ENCODE data around the gene RMC1.
A peak's percentile ranks its signal among the peaks of the same experiment; 100 is the strongest.

Gene RMC1

GRCh38 chr18:23572570-23572969, 69.3 kb downstream of the RMC1 start:
- no peak for TF ChIP-seq SPI1 (IDR thresholded peaks at IDR 0.05; ENCODE audit: borderline replicate concordance, low read depth)
- H3K4me3 ChIP-seq (replicated peaks; ENCODE audit: insufficient read depth, low read length), result no peak overlapping the region
- H3K27ac ChIP-seq (replicated peaks), result no peak overlapping the region
- DNase-seq (ENCODE audit: low read depth in 1 of 2, low spot score in 1 of 2), result no peak
- H3K27me3 ChIP-seq (ENCODE audit: insufficient read depth, poor library complexity, severe bottlenecking), result no peaks in the 10 kb centered on the region

DNA sequence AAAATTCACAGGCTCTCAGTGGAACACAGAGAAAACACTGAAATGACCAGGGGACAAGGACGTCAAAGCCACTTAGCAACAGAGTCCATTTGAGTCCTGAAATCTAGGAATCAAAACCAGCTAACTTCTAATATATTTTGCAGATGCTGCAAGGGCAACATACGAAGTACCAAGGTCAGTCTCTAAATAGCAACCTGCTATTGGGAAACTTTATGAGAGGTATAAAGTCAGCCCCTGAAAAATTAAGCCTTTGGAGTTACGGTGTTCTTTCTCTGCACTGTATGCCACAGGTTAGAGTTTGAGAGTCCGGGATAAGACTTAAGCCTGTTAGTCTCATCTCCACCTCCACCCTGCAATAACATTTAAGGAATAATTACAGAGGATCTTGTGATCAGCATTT, 69.7 kb downstream of the RMC1 start:
- no peak for DNase-seq (ENCODE audit: low read depth in 1 of 2, low spot score in 1 of 2)
- Histone ChIP-seq H3K27ac (replicated peaks) (no peak overlapping the region), H3K27me3 (ENCODE audit: insufficient read depth, poor library complexity, severe bottlenecking) (no peaks in the 10 kb centered on the region), H3K4me3 (replicated peaks; ENCODE audit: insufficient read depth, low read length) (no peak overlapping the region)
- TF ChIP-seq CTCF (IDR thresholded peaks at IDR 0.05; ENCODE audit: insufficient read depth, low read length), result no peak
- TF ChIP-seq GABPA (IDR thresholded peaks at IDR 0.05; ENCODE audit: low read depth), result no peak
- no peak for TF ChIP-seq SPI1 (IDR thresholded peaks at IDR 0.05; ENCODE audit: borderline replicate concordance, low read depth)
- TF ChIP-seq, protein P1, sequence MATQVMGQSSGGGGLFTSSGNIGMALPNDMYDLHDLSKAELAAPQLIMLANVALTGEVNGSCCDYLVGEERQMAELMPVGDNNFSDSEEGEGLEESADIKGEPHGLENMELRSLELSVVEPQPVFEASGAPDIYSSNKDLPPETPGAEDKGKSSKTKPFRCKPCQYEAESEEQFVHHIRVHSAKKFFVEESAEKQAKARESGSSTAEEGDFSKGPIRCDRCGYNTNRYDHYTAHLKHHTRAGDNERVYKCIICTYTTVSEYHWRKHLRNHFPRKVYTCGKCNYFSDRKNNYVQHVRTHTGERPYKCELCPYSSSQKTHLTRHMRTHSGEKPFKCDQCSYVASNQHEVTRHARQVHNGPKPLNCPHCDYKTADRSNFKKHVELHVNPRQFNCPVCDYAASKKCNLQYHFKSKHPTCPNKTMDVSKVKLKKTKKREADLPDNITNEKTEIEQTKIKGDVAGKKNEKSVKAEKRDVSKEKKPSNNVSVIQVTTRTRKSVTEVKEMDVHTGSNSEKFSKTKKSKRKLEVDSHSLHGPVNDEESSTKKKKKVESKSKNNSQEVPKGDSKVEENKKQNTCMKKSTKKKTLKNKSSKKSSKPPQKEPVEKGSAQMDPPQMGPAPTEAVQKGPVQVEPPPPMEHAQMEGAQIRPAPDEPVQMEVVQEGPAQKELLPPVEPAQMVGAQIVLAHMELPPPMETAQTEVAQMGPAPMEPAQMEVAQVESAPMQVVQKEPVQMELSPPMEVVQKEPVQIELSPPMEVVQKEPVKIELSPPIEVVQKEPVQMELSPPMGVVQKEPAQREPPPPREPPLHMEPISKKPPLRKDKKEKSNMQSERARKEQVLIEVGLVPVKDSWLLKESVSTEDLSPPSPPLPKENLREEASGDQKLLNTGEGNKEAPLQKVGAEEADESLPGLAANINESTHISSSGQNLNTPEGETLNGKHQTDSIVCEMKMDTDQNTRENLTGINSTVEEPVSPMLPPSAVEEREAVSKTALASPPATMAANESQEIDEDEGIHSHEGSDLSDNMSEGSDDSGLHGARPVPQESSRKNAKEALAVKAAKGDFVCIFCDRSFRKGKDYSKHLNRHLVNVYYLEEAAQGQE (IDR thresholded peaks at IDR 0.05; ENCODE audit: insufficient replicate concordance, low read depth), result no peak
- TF ChIP-seq POLR2AphosphoS5 (IDR thresholded peaks at IDR 0.05; ENCODE audit: low read depth), result no peak

DNA sequence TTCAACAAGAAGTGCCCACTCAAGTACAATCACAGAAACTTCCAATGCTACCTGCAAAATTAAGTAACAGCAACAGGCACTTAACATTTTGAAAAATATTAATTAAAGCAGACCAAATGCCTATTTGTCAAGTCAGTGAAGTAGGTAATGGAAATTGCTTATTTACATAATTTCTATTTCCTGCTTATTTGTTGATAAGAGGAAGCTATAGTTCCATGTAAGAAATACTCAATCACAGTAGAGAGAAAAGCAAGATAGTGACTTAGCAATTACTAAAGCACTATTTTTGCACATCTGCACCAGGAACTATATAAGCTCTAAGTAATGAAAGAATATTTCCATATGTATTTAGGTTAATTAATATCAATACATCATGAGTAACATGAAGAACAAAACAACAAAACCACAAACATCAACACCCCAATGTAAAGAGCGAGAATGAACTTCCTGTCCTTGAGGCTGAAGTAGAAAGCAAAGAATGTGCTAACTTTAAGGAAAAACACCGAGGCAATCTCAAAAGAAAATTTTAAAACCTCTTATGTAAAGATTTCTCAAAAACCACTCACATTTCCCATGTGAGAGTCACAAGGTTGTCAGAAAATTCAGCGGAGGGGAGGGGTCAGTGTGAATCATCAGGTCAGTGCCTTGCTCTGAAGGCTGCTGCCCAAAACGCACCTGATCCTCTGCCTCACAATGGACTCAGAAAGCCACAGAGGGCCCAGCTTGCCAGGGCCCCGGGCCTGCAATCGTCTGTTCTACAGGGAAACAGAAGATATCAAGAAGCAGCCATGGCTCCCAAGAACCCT, 70.5 kb downstream of the RMC1 start:
- Histone ChIP-seq H3K27me3 (ENCODE audit: insufficient read depth, poor library complexity, severe bottlenecking) (no peaks in the 10 kb centered on the region), H3K27ac (replicated peaks) (no peak overlapping the region), H3K4me3 (replicated peaks; ENCODE audit: insufficient read depth, low read length) (no peak overlapping the region)
- TF ChIP-seq, protein P1 (IDR thresholded peaks at IDR 0.05; ENCODE audit: insufficient replicate concordance, low read depth), result no peak
- TF ChIP-seq POLR2AphosphoS5 (IDR thresholded peaks at IDR 0.05; ENCODE audit: low read depth) (no peak), SPI1 (IDR thresholded peaks at IDR 0.05; ENCODE audit: borderline replicate concordance, low read depth) (no peak), GABPA (IDR thresholded peaks at IDR 0.05; ENCODE audit: low read depth) (no peak), CTCF (IDR thresholded peaks at IDR 0.05; ENCODE audit: insufficient read depth, low read length) (no peak)
- DNase-seq (ENCODE audit: low read depth in 1 of 2, low spot score in 1 of 2), result no peak

DNA sequence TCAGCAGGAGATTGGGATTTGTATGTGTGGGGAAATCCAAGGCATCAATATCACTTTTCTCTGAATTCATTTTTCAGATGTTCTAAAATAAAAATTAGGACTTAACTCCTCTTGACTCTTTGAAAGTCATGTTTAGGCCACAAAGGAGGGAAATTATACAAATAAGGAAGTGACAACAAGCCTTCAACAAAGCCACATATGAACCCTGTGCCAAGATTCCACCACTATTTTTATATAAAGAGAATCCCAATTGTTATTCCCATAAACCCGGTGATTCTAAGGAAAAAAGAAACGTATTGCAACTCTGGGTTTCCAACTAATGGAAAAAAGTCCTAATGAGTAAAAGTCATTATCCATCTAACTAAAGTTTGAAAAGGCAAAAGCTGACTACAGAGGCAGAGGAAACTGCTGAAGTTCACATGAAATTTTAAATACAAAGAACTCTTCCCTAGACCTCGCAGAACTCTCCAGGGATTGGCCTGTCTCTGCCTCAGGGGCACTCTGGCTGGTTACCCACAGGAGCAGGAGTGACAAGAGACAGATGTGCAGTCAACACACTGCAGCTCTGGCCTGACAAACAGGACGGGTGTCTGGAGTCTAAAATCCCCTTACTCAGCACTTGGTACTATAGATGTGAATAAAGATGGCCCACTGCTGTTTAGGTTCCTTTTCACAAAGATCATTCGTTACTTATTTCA, 71.4 kb downstream of the RMC1 start:
- Histone ChIP-seq H3K4me3 (replicated peaks; ENCODE audit: insufficient read depth, low read length) (no peak overlapping the region), H3K27ac (replicated peaks) (no peak overlapping the region; the same call in 1 of the 2 replicates), H3K27me3 (ENCODE audit: insufficient read depth, poor library complexity, severe bottlenecking) (no peaks in the 10 kb centered on the region)
- TF ChIP-seq POLR2AphosphoS5 (IDR thresholded peaks at IDR 0.05; ENCODE audit: low read depth) (no peak), CTCF (IDR thresholded peaks at IDR 0.05; ENCODE audit: insufficient read depth, low read length) (no peak), SPI1 (IDR thresholded peaks at IDR 0.05; ENCODE audit: borderline replicate concordance, low read depth) (peak; percentile 87)
- DNase-seq (ENCODE audit: low read depth in 1 of 2, low spot score in 1 of 2), result no peak
